HG03575 (cell line): ENCODE measurements around the gene ATP1B2.

Experiments
- ATAC-seq: cut with Tn5 transposase; IDR thresholded peaks from one replicate; pipeline ENCODE4 v1.9.1; 2021; ENCODE audit not compliant: unreplicated experiment, insufficient number of reproducible peaks, low FRiP score; ENCODE audit errors: extremely low read depth

ATP1B2 gene

DNA sequence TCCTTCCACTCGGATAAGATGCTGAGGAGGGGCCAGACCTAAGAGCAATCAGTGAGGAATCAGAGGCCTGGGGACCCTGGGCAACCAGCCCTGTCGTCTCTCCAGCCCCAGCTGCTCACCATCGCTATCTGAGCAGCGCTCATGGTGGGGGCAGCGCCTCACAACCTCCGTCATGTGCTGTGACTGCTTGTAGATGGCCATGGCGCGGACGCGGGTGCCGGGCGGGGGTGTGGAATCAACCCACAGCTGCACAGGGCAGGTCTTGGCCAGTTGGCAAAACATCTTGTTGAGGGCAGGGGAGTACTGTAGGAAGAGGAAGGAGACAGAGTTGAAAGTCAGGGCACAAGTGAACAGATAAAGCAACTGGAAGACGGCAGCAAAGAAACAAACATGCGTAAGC is 24.2 kb downstream of the ATP1B2 start:
- ATAC-seq, result no peak

- no peak for ATAC-seq
These were observed 25.8 kb downstream of the ATP1B2 start for GRCh38 chr17:7676533-7676932.

DNA sequence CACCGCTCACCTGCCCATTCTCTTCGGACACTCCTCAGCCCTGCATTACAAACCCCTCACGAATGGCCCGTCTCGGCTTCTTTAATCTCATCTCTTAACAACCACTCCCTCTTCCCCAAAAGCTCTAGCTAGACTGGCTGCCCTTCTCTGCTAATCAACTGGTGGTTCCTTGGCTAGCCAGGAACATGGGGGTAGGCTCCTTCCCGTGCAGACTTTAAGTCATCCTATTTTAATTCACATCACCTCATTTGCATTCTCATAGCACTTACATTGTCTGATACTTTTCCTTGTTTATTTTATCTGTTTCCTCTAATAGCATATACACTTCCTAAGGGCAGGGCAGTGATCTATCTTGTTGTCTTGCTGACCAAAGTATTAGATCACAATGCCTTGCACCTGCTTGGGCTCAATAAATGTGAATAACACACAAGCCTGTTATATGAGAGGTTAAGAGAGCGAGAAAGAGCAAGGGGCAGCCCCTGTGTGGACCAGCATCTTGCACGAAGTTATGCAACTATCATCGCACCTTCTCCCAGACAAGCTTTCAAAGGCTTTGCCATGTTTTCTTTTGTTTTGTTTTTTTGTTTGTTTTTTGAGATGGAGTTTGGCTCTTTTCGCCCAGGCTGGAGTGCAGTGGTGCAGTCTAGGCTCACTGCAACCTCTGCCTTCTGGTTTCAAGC is 26.8 kb downstream of the ATP1B2 start:
- ATAC-seq, result no peak

DNA sequence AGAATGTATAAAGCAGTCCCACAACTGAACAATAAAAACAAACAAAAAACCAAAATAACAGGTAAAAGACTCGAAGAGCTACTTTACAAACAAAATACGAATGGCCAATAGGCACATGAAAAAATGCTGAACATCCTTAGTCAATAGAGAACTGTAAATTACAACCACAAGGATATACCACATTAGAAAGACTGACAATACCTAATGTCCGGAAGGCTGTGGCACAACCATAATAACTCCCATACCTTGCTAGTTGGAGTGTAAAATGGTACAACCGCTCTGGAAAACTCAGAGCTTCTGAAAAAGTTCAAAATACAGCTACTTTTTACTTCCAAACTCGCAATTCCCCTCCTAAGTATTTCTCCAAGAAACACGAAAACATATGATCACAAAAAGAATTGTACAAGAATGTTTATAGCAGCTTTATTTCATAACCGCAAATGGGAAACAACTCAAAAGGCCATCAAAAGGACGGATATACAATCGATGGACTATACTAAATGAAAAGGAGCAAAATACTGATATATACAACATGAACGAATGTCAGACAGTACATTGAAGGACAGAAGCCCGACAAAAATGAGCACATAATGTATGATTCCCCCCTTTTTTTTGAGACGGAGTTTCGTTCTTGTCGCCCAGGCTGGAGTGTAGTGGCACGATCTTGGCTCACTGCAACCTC is 34.3 kb downstream of the ATP1B2 start:
- no peak for ATAC-seq

DNA sequence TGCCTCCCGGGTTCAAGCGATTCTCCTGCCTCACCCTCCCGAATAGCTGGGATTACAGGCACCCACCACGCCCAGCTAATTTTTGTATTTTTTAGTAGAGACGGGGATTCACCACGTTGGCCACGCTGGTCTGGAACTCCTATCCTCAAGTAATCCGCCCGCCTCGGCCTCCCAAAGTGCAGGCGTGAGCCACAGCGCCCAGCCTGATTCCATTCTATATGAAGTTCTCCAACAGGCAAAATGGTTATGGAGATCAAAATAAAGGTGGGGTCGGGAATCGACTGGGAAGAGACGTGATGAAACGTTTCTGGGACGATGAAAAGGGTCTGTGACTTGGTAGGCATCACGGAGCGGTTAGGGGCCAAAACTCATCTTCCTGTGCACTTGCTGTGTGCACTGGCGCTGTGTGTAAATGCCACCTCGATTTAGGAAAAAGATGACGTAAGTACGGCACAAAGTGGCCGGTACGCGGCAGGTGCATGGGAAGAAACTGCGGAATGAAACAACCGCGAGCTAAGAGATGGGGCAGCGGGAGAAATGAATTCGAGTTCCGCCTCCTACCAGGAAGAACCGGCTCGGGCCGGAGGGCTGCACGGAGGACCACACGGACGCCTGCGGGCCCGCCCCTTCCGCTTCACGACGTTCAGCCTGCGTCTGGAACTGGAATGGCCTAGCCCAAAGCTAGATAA is 35.0 kb downstream of the ATP1B2 start:
- no peak for ATAC-seq

DNA sequence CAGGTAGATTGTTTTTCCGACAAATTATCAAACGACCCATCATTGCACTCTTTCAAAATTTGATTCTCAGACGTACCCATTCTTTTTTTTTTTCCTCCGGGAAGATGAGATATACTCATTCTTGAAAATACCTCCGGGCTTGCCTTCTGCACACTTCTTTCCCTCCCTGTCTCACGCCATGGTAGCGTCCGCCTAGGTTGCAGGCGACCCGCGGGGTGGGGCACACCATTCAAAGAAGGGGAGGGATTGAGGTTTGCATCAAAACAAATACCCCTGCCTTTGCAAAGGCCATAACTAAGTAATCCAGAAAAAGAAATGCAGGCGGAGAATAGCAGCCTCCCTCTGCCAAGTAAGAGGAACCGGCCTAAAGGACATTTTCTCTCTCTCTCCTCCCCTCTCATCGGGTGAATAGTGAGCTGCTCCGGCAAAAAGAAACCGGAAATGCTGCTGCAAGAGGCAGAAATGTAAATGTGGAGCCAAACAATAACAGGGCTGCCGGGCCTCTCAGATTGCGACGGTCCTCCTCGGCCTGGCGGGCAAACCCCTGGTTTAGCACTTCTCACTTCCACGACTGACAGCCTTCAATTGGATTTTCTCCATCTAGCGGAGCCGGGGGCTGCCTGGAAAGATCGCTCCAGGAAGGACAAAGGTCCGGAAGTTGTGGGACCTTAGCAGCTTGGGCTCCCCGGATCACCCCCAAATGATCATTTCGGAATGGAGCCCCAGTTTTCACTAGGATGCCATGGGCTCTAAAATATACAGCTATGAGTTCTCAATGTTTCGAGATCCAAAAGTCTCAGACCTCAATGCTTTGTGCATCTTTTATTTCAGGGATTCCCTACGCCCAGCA is 35.7 kb downstream of the ATP1B2 start:
- no peak for ATAC-seq

DNA sequence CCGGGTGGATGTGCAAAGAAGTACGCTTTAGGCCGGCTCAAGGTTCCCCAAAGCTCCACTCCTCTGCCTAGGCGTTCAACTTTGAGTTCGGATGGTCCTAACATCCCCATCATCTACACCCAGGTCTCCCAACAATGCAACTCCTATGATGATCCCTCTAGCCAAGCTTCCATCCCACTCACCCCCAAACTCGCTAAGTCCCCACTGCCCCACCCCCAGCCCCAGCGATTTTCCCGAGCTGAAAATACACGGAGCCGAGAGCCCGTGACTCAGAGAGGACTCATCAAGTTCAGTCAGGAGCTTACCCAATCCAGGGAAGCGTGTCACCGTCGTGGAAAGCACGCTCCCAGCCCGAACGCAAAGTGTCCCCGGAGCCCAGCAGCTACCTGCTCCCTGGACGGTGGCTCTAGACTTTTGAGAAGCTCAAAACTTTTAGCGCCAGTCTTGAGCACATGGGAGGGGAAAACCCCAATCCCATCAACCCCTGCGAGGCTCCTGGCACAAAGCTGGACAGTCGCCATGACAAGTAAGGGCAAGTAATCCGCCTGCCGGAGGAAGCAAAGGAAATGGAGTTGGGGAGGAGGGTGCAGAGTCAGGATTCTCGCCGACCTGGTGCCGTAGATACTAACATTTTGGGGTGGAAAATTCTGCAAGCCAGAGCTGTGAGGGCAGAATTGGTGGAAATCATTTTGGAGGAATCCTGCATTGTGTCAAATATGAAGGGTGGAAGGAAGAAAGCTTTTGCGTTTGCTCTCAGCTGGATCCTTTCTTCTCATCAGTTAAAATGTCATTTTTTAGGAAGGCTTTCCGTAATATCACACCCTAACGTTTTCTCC is 36.6 kb downstream of the ATP1B2 start, which contains the start of gene TP53:
Gene TP53 (minus strand): TSS at position 419 of the 836 bp plus-strand sequence. CDS start 10,896 bp downstream, outside the sequence.
- no peak for ATAC-seq

- ATAC-seq, result no peak
These were observed 37.4 kb downstream of the ATP1B2 start, which contains the start of gene WRAP53 for GRCh38 chr17:7687908-7688807. Gene WRAP53 (plus strand): TSS chr17:7688477. CDS start chr17:7688649, 172 bp downstream.

- no peak for ATAC-seq
These were observed 38.1 kb downstream of the ATP1B2 start for GRCh38 chr17:7688808-7689316.

- no peak for ATAC-seq
These were observed 44.9 kb downstream of the ATP1B2 start for GRCh38 chr17:7695586-7695985.

- ATAC-seq, result no peak
These were observed 47.3 kb downstream of the ATP1B2 start for GRCh38 chr17:7697828-7698588.

DNA sequence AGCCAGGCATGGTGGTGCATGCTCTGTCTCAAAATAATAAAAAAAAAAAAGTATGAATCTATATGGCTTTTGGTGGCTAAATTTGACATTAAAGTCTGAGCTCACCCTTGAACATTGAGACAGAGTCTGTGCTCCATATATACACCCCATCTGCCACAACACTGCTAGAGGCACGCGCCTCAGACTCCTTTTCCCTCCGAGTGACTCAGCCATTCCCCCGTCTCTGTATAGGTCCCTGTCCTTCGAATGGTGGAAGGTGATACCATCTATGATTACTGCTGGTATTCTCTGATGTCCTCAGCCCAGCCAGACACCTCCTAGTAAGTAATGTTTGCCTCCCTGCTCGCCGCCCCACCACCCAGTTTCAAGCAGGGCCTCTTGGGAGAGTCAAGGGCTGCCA is 49.8 kb downstream of the ATP1B2 start:
- ATAC-seq, result no peak

DNA sequence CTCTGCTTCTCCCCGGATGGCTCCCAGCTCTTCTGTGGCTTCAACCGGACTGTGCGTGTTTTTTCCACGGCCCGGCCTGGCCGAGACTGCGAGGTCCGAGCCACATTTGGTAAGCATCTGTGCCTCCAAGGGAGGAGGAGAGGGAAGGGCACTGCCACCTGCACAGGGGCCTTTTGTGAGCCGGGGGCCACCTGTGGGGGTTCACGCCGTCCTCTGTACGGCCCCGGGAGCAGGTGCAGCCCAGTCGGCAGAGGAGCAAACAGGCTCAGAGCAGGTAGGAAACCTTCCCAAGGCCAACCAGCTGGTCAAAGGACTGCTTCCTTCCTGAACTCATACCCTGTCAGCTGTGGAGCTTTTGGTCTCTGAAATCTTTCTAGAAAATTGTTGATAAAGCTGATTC is 51.0 kb downstream of the ATP1B2 start:
- no peak for ATAC-seq

DNA sequence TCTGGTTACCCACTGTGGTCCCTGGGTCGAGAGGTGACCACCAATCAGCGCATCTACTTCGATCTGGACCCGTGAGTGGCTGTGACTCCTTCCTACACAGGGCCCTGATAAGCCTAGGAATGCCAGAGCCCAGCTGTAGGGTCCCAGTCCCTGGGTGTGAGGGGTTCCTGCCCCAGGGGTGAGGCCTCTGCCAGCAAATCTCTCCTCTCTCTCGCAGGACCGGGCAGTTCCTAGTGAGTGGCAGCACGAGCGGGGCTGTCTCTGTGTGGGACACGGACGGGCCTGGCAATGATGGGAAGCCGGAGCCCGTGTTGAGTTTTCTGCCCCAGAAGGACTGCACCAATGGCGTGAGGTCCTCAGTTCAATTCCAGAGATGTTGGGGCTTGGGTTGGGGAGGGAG is 52.0 kb downstream of the ATP1B2 start:
- no peak for ATAC-seq

DNA sequence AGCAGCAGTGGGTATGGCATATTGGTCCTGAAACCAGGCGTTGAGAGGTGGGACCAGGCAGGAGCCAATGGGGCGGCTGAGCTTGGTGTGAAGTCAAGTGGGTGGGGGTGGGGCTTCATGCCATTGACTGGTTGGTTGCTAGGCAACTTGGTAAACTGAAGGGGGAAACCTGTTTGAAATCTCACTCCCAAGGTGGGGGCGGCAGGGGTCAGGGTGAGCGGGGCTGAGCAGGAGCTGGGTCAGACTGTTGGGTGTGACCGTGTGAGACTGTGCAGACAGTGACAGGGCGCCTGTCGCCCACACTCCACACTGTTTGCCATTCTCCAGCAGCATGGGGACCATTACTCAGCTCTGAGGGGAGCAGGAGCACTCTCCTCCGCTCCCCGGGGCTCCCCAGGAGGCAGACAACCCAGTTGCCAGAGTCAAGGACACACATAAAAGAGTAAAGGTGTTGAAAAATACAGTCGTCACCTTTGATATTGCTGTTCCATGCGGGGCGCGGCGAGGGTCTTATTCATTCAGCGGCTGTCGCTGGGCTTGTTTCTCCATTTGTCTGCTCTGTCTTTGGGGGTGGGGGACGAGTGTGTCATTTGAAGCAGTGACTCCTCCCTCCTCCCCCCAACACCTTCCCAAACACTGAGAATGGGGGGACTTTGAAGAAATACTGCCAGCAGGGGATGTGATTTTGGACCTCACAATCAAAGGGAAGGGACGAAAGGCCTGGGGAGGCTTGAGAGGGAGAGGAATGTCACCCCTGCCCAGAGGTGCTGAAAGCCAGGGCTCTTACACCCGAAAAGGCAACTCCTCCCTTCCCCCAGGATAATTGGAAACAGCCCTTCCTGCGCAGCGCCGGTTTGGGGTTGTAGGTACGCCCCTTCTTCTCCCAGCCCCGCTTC is 53.1 kb downstream of the ATP1B2 start:
- ATAC-seq, result no peak
